HepG2 (cell line): ENCODE results near the gene FAR1. TPM values are rescaled to one million over a fixed set of nuclear protein-coding genes. Genes with fewer than 3 reads are reported as not detected.

Experiments
- ATAC-seq: fragments of 200-7000 bp; cut with Tn5 transposase; 3 replicates; pipeline ENCODE4 v1.9.1; 2020; ENCODE audit warnings: mild to moderate bottlenecking, moderate library complexity
- BruUV-seq: library from RNA; stranded (reverse); fragments of 400-500 nt; replicated peaks from 2 replicates; lab custom pipeline; 2021; lab: Mats Ljungman, UMichigan
- CTCF ChIA-PET: fragments of 300-600 bp; formaldehyde crosslinking; extraction: SDS; loops from one replicate; lab custom pipeline; 2021; ENCODE audit warnings: low total read pairs, inconsistent platforms, low intra/inter-chr PET ratio; lab: Yijun Ruan, JAX
- POLR2A ChIA-PET: fragments of 350-600 bp; sonication (Branson Sonifier 250); formaldehyde crosslinking; loops from one replicate; lab custom pipeline; 2020; ENCODE audit warnings: antibody characterized with exemption, inconsistent platforms; lab: Yijun Ruan, JAX
- DNase-seq: peaks from one replicate; pipeline ENCODE4 v3.0.0-alpha.2; 2015; ENCODE audit warnings: low spot score
- FAIRE-seq: peaks from 3 replicates; lab custom pipeline; 2011; peaks lifted over from hg19 to GRCh38; lab: Jason Lieb, UNC
- H2AFZ ChIP-seq: one replicate; pipeline ENCODE4 v1.6.1; 2011; ENCODE audit warnings: low read length, inconsistent platforms
- H3K27ac ChIP-seq: fragments of 300-600 bp; 3 replicates; pipeline ENCODE4 v1.8.0; 2011; ENCODE audit warnings: mixed run types, mild to moderate bottlenecking, mixed read lengths, low read length, inconsistent platforms; ENCODE audit not compliant: insufficient read depth; ENCODE audit errors: extremely low read length
- H3K27me3 ChIP-seq, 2 experiments: fragments of 200-600 bp in 1 of 2; 2 replicates in 1 of 2; 3 replicates in 1 of 2; pipeline versions ENCODE4 v1.6.0 to v1.8.0; 2011; ENCODE audit warnings: low read length in 2 of 2, mild to moderate bottlenecking in 2 of 2, moderate library complexity in 2 of 2, inconsistent platforms in 1 of 2; ENCODE audit not compliant: insufficient read depth in 2 of 2, control insufficient read depth in 1 of 2
- H3K36me3 ChIP-seq, 2 experiments: fragments of 200-600 bp in 1 of 2; replicated peaks in 1 of 2; 2 replicates in 1 of 2; 3 replicates in 1 of 2; pipeline versions ENCODE4 v1.5.1 to v1.8.0; 2011; ENCODE audit warnings: low read length in 2 of 2, inconsistent platforms in 1 of 2; ENCODE audit not compliant: insufficient read depth in 2 of 2, control insufficient read depth in 1 of 2
- H3K4me1 ChIP-seq: 2 replicates; pipeline ENCODE4 v1.5.1; 2012; ENCODE audit warnings: low read length, inconsistent platforms; ENCODE audit not compliant: insufficient read depth
- H3K4me2 ChIP-seq: 2 replicates; pipeline ENCODE4 v1.6.0; 2011; ENCODE audit warnings: low read depth, low read length, inconsistent platforms
- H3K4me3 ChIP-seq, 3 experiments: fragments of 200-600 bp in 1 of 3; sonication (generic), shearing (Covaris generic) in 1 of 3; replicated peaks in 1 of 3; 2 replicates each; pipeline ENCODE4 v1.5.1; 2011 to 2016; ENCODE audit warnings: low read length in 3 of 3, inconsistent platforms in 2 of 3, low read depth in 2 of 3, mild to moderate bottlenecking in 2 of 3, control low read depth in 1 of 3, mixed read lengths in 1 of 3; ENCODE audit not compliant: insufficient read depth in 1 of 3
- H3K79me2 ChIP-seq: one replicate; pipeline ENCODE4 v1.6.1; 2011; ENCODE audit warnings: low read length, inconsistent platforms; ENCODE audit not compliant: insufficient read depth
- H3K9ac ChIP-seq: 2 replicates; pipeline ENCODE4 v1.6.0; 2011; ENCODE audit warnings: mild to moderate bottlenecking, low read depth, low read length, inconsistent platforms; ENCODE audit not compliant: insufficient read depth
- H3K9me3 ChIP-seq: 2 replicates; pipeline ENCODE4 v1.5.1; 2012; ENCODE audit warnings: mild to moderate bottlenecking, low read length
- H4K20me1 ChIP-seq: 2 replicates; pipeline ENCODE4 v1.6.0; 2011; ENCODE audit warnings: inconsistent platforms, mild to moderate bottlenecking, low read length, moderate library complexity; ENCODE audit not compliant: insufficient read depth
- GTF3A ChIP-seq: sonication (generic); formaldehyde crosslinking; conservative IDR thresholded peaks from 2 replicates; pipeline ENCODE4 v1.4.0; 2020; ENCODE audit warnings: mild to moderate bottlenecking, missing genetic modification reagents
- MAF1 ChIP-seq: sonication (generic); formaldehyde crosslinking; IDR thresholded peaks from 2 replicates; pipeline ENCODE4 v1.5.0; 2020; ENCODE audit warnings: missing genetic modification reagents, borderline replicate concordance
- MIER3 ChIP-seq: IDR thresholded peaks from 2 replicates; pipeline ENCODE4 v1.6.1; 2016; ENCODE audit warnings: missing compliant biosample characterization, borderline replicate concordance
- PLSCR1 ChIP-seq: sonication (generic); formaldehyde crosslinking; IDR thresholded peaks from 2 replicates; pipeline ENCODE4 v1.5.0; 2020; ENCODE audit warnings: missing genetic modification reagents, mild to moderate bottlenecking, borderline replicate concordance
- RAD21 ChIP-seq: fragments of 450-650 bp; formaldehyde crosslinking; IDR thresholded peaks from 2 replicates; pipeline ENCODE4 v1.5.0; 2020; ENCODE audit warnings: mild to moderate bottlenecking
- SMAD3 ChIP-seq: sonication (generic); formaldehyde crosslinking; IDR thresholded peaks from 2 replicates; pipeline ENCODE4 v1.4.0; 2020; ENCODE audit warnings: missing genetic modification reagents
- SYNCRIP ChIP-seq: fragments of 200-400 bp; formaldehyde crosslinking; IDR thresholded peaks from 2 replicates; pipeline ENCODE4 v1.6.1; 2018; ENCODE audit warnings: mild to moderate bottlenecking, low read depth, low read length; ENCODE audit not compliant: insufficient read depth
- ZNF383 ChIP-seq: sonication (generic); formaldehyde crosslinking; IDR thresholded peaks from 2 replicates; pipeline ENCODE4 v1.4.0; 2020; ENCODE audit warnings: missing genetic modification reagents, mild to moderate bottlenecking, borderline replicate concordance
- ZNF569 ChIP-seq: sonication (generic); formaldehyde crosslinking; IDR thresholded peaks from 2 replicates; pipeline ENCODE4 v1.5.0; 2020; ENCODE audit warnings: mild to moderate bottlenecking, missing genetic modification reagents, moderate library complexity, borderline replicate concordance
- ZNF619 ChIP-seq: sonication (generic); formaldehyde crosslinking; IDR thresholded peaks from 2 replicates; pipeline ENCODE4 v1.4.0; 2020; ENCODE audit warnings: mild to moderate bottlenecking, missing genetic modification reagents
- ZNF678 ChIP-seq: sonication (generic); formaldehyde crosslinking; IDR thresholded peaks from 2 replicates; pipeline ENCODE4 v1.4.0; 2020; ENCODE audit warnings: mild to moderate bottlenecking, missing genetic modification reagents
- ZZZ3 ChIP-seq: sonication (generic); formaldehyde crosslinking; IDR thresholded peaks from 2 replicates; pipeline ENCODE4 v1.4.0; 2020; ENCODE audit warnings: missing genetic modification reagents, mild to moderate bottlenecking, borderline replicate concordance
- WGBS: methylation state at CpG from one replicate; pipeline ENCODE4 v1.1.6; 2017; ENCODE audit warnings: low lambda C conversion rate; 5-methylcytosine and 5-hydroxymethylcytosine counted together
- in situ Hi-C: cut with HindIII; loops from 2 replicates; pipeline ENCODE4 v1.10.0; 2017; ENCODE audit warnings: low pct_unique_long_range_greater_than_20kb; ENCODE audit not compliant: extremely low pct_ligation_motif_present
- intact Hi-C: fragments of 100-400 bp; cut with micrococcal nuclease; formaldehyde crosslinking; loops from one replicate; pipeline ENCODE4 v1.10.0; 2022; ENCODE audit not compliant: unreplicated experiment
- polyA plus RNA-seq, 8 experiments: library from polyadenylated mRNA; depleted of rRNA in 3 of 8; stranded (reverse) in 7 of 8; unstranded in 1 of 8; fragments of >200 nt; fragmentation: Illumina TruSeq in 4 of 8; extraction: Trizol in 4 of 8; gene quantifications; 2 replicates each; pipeline versions ENCODE4 v1.2.1 to v1.2.3, GENCODE V29; 2011 to 2016; ENCODE audit warnings: low read depth in 4 of 8, missing spikeins in 1 of 8, mixed read lengths in 1 of 8; ENCODE audit not compliant: insufficient read depth in 1 of 8
- total RNA-seq, 5 experiments: library from RNA; depleted of rRNA; stranded (reverse); fragments of >200 nt; fragmentation: Illumina TruSeq; extraction: Trizol; gene quantifications; 2 replicates each; pipeline ENCODE4 v1.2.3, GENCODE V29; 2016; ENCODE audit warnings: low read depth in 1 of 5

Gene FAR1
- total and polyA plus RNA-seq, 2 of the 13 experiments (the other 11 are each of a cell fraction or from before 2014, with no cell fraction given): 0.40 to 0.95 TPM

- TF ChIP-seq ZNF678 (CRISPR knock-in tag) (no peak), ZZZ3 (CRISPR knock-in tag) (no peak)
- TF ChIP-seq, all 625 proteins: peak for 0
Observed at GRCh38 chr11:13691286-13691899, 22.9 kb downstream of the FAR1 start (continued).

GRCh38 chr11:13692172-13692571 is 23.7 kb downstream of the FAR1 start:
- Histone ChIP-seq H3K79me2 (no peaks in the 10 kb centered on the region), H3K9ac (no peak overlapping the region)
- TF ChIP-seq MAF1 (CRISPR knock-in tag): no peak
- TF ChIP-seq SYNCRIP: no peak
- no peak for TF ChIP-seq MIER3 (CRISPR knock-in tag)
- TF ChIP-seq PLSCR1 (CRISPR knock-in tag): no peak
- TF ChIP-seq ZNF619 (CRISPR knock-in tag): no peak
- TF ChIP-seq SMAD3 (CRISPR knock-in tag): no peak
- no peak for TF ChIP-seq ZNF383 (CRISPR knock-in tag)
- TF ChIP-seq ZNF569 (CRISPR knock-in tag): no peak
- no peak for TF ChIP-seq GTF3A (CRISPR knock-in tag)
- TF ChIP-seq RAD21 (CRISPR knock-in tag): no peak
- TF ChIP-seq, all 625 proteins: peak for 0
- H3K27me3 ChIP-seq: peaks cover 0 to 2% of the 10 kb centered on the region in 2 experiments; a peak in 1 of 5 replicates
- no peak overlapping the region for H3K4me2 ChIP-seq
- 1% methylated on average over 3 of the region's 3 CpGs for whole genome bisulfite sequencing
- H3K27ac ChIP-seq: no peak overlapping the region
- no peaks in the 10 kb centered on the region for H3K9me3 ChIP-seq
- intact Hi-C loops: no loop called here
- no peaks in the 10 kb centered on the region for H3K4me1 ChIP-seq
- no peak overlapping the region for H2AFZ ChIP-seq
- in situ Hi-C loops: no loop called here
- ATAC-seq: no peak
- POLR2A ChIA-PET: no interaction called here
- H3K36me3 ChIP-seq: no peaks in the 10 kb centered on the region
- H4K20me1 ChIP-seq: no peaks in the 10 kb centered on the region
- FAIRE-seq: no peak
- no peak for DNase-seq
- no peak overlapping the region for H3K4me3 ChIP-seq
- no TSS peak for BruUV-seq
- CTCF ChIA-PET: no interaction called here
